H9 (cell line): ENCODE measurements around the gene BRSK2. TPM values are rescaled to one million over a fixed set of nuclear protein-coding genes. Genes with fewer than 3 reads are reported as not detected.
"Not testable (repeated sequence)": the region's sequence is repeated elsewhere in the genome, so short reads cannot be mapped to it uniquely, and the experiment has no call there.

Source experiments
- DNase-seq: peaks from one replicate; pipeline ENCODE4 v3.0.0-alpha.2; 2017
- H2AFZ ChIP-seq: one replicate; pipeline ENCODE4 v1.6.1; 2013; ENCODE audit warnings: mild to moderate bottlenecking, low read length, control low read depth, moderate library complexity
- H2AK5ac ChIP-seq: 2 replicates; pipeline ENCODE4 v1.6.1; 2013; ENCODE audit warnings: low read length, control low read depth, mixed read lengths; ENCODE audit not compliant: insufficient read length
- H2BK120ac ChIP-seq: one replicate; pipeline ENCODE4 v1.6.1; 2013; ENCODE audit warnings: low read depth, mild to moderate bottlenecking, low read length, control low read depth, inconsistent platforms; ENCODE audit not compliant: poor library complexity, severe bottlenecking
- H2BK12ac ChIP-seq: 2 replicates; pipeline ENCODE4 v1.6.1; 2013; ENCODE audit warnings: low read length, control low read depth, mixed read lengths, low read depth; ENCODE audit not compliant: insufficient read length
- H2BK15ac ChIP-seq: 2 replicates; pipeline ENCODE4 v1.6.1; 2013; ENCODE audit warnings: low read depth, low read length, control low read depth
- H2BK20ac ChIP-seq: one replicate; pipeline ENCODE4 v1.6.1; 2013; ENCODE audit warnings: low read depth, mild to moderate bottlenecking, low read length, control low read depth, inconsistent platforms; ENCODE audit not compliant: poor library complexity, severe bottlenecking
- H2BK5ac ChIP-seq: 2 replicates; pipeline ENCODE4 v1.6.1; 2013; ENCODE audit warnings: low read length, control low read depth, mixed read lengths; ENCODE audit not compliant: insufficient read length
- H3K14ac ChIP-seq: 2 replicates; pipeline ENCODE4 v1.6.1; 2013; ENCODE audit warnings: low read length, control low read depth; ENCODE audit not compliant: insufficient read depth
- H3K18ac ChIP-seq: 2 replicates; pipeline ENCODE4 v1.6.1; 2013; ENCODE audit warnings: low read depth, mild to moderate bottlenecking, mixed read lengths, low read length, control low read depth; ENCODE audit not compliant: insufficient read length
- H3K23ac ChIP-seq: 2 replicates; pipeline ENCODE4 v1.6.1; 2013; ENCODE audit warnings: low read length, control low read depth, mixed read lengths, low read depth; ENCODE audit not compliant: insufficient read length
- H3K23me2 ChIP-seq: 2 replicates; pipeline ENCODE4 v1.6.1; 2013; ENCODE audit warnings: low read depth, mild to moderate bottlenecking, mixed read lengths, low read length, control low read depth; ENCODE audit not compliant: insufficient read length, poor library complexity, severe bottlenecking
- H3K27ac ChIP-seq: 2 replicates; pipeline ENCODE4 v1.5.1; 2013; ENCODE audit warnings: low read length, control low read depth, mixed read lengths, low read depth; ENCODE audit not compliant: insufficient read length
- H3K27me3 ChIP-seq: 2 replicates; pipeline ENCODE4 v1.6.1; 2013; ENCODE audit warnings: low read length, control low read depth, inconsistent platforms; ENCODE audit not compliant: insufficient read depth
- H3K4ac ChIP-seq: 2 replicates; pipeline ENCODE4 v1.6.1; 2013; ENCODE audit warnings: low read depth, mild to moderate bottlenecking, control low read depth, inconsistent platforms, low read length, moderate library complexity
- H3K4me1 ChIP-seq: 2 replicates; pipeline ENCODE4 v1.6.1; 2013; ENCODE audit warnings: low read length, control low read depth, inconsistent platforms; ENCODE audit not compliant: insufficient read depth
- H3K4me2 ChIP-seq: 2 replicates; pipeline ENCODE4 v1.6.1; 2013; ENCODE audit warnings: low read length, control low read depth, mixed read lengths; ENCODE audit not compliant: insufficient read length, insufficient read depth
- H3K56ac ChIP-seq: 2 replicates; pipeline ENCODE4 v1.6.1; 2013; ENCODE audit warnings: low read depth, mild to moderate bottlenecking, mixed read lengths, low read length, control low read depth; ENCODE audit not compliant: insufficient read length
- H3K79me1 ChIP-seq: 2 replicates; pipeline ENCODE4 v1.6.1; 2013; ENCODE audit warnings: low read depth, mild to moderate bottlenecking, moderate library complexity, low read length, control low read depth, inconsistent platforms; ENCODE audit not compliant: insufficient read depth, poor library complexity, severe bottlenecking
- H3K79me2 ChIP-seq: 2 replicates; pipeline ENCODE4 v1.6.1; 2013; ENCODE audit warnings: low read length, control low read depth, inconsistent platforms; ENCODE audit not compliant: insufficient read depth
- H3K9ac ChIP-seq: 2 replicates; pipeline ENCODE4 v1.6.1; 2013; ENCODE audit warnings: low read length, control low read depth, mixed read lengths; ENCODE audit not compliant: insufficient read length; ENCODE audit errors: extremely low read depth
- H3K9me3 ChIP-seq: one replicate; pipeline ENCODE4 v1.6.1; 2013; ENCODE audit warnings: low read depth, low read length, inconsistent platforms; ENCODE audit not compliant: control insufficient read depth
- H3T11ph ChIP-seq: one replicate; pipeline ENCODE4 v1.6.1; 2013; ENCODE audit warnings: mild to moderate bottlenecking, low read length, control low read depth, inconsistent platforms
- H4K20me1 ChIP-seq: one replicate; pipeline ENCODE4 v1.6.1; 2013; ENCODE audit not compliant: control insufficient read depth, insufficient read length, insufficient read depth
- H4K5ac ChIP-seq: 2 replicates; pipeline ENCODE4 v1.6.1; 2013; ENCODE audit warnings: low read depth, mild to moderate bottlenecking, mixed read lengths, low read length, control low read depth; ENCODE audit not compliant: insufficient read length
- H4K8ac ChIP-seq: replicated peaks from 2 replicates; pipeline ENCODE4 v1.6.1; 2013; ENCODE audit warnings: low read length, control low read depth, mixed read lengths, low read depth; ENCODE audit not compliant: insufficient read length
- H4K91ac ChIP-seq: 2 replicates; pipeline ENCODE4 v1.6.1; 2013; ENCODE audit warnings: low read depth, mild to moderate bottlenecking, moderate library complexity, mixed read lengths, low read length, control low read depth; ENCODE audit not compliant: insufficient read length
- H3K27ac Mint-ChIP-seq, 3 experiments: 2 replicates in 2 of 3; 3 replicates in 1 of 3; pipeline ENCODE4 v1.8.0; 2020 to 2021; ENCODE audit warnings: mixed read lengths in 3 of 3, mild to moderate bottlenecking in 1 of 3, moderate library complexity in 1 of 3
- H3K27me3 Mint-ChIP-seq: 2 replicates; pipeline ENCODE4 v1.8.0; 2021; ENCODE audit warnings: low read depth, mild to moderate bottlenecking, moderate library complexity, mixed read lengths
- H3K36me3 Mint-ChIP-seq, 3 experiments: 2 replicates in 2 of 3; 3 replicates in 1 of 3; pipeline ENCODE4 v1.8.0; 2020 to 2021; ENCODE audit warnings: low read depth in 3 of 3, mixed read lengths in 3 of 3; ENCODE audit not compliant: insufficient read depth in 1 of 3
- H3K4me1 Mint-ChIP-seq, 2 experiments: 2 replicates each; pipeline ENCODE4 v1.8.0; 2020; ENCODE audit warnings: mixed read lengths in 2 of 2
- H3K4me3 Mint-ChIP-seq, 2 experiments: 2 replicates in 1 of 2; 3 replicates in 1 of 2; pipeline ENCODE4 v1.8.0; 2020 to 2021; ENCODE audit warnings: mild to moderate bottlenecking in 2 of 2, mixed read lengths in 2 of 2, moderate library complexity in 1 of 2
- H3K9me3 Mint-ChIP-seq, 2 experiments: 2 replicates in 1 of 2; 3 replicates in 1 of 2; pipeline ENCODE4 v1.8.0; 2020; ENCODE audit warnings: mild to moderate bottlenecking in 2 of 2, mixed read lengths in 2 of 2, moderate library complexity in 1 of 2
- WGBS: extraction: QIAGEN DNeasy Blood & Tissue Kit; methylation state at CpG from one replicate; pipeline ENCODE4 v1.1.7; 2013; ENCODE audit warnings: missing lambda C conversion rate, low lambda C conversion rate, mixed read lengths; ENCODE audit not compliant: insufficient read length; ENCODE audit errors: extremely low coverage; 5-methylcytosine and 5-hydroxymethylcytosine counted together
- total RNA-seq: library from RNA; stranded (reverse); gene quantifications from 2 replicates; pipeline ENCODE4 v1.2.1, GENCODE V29; 2021
- TF ChIP-seq, protein P1 (sequence below): fragments of 200-600 bp; sonication (generic); conservative IDR thresholded peaks from 3 replicates; pipeline ENCODE4 v1.8.0; 2021; ENCODE audit warnings: antibody characterized with exemption, mild to moderate bottlenecking

Gene BRSK2
- total RNA-seq, 1 experiment from 2014 or later: 28.4 TPM

DNA sequence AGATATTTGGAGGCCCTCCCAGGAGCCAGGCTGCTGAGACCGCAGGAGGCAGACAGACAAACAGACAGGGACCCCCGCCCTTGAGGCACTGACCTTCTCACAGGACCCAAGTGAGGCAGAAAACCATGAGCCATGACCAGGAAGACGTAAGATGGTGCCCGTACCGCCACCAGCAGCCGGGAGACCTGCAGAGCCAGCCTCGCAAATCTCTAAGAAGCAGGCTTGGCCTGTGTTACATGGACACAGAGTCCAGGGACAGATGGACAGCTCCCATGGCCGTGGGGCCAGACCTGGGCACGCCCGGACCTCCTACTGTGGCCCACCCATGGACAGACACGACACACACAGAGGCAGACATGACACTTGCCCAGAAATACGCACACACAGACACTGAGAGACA, 49.6 kb upstream of the BRSK2 start:
- Histone ChIP-seq H3K27me3 (peaks cover 9% of the 10 kb centered on the region; the same call in 1 of the 2 replicates), H2AK5ac (no peak overlapping the region), H3K18ac (no peak overlapping the region), H3K23ac (no peak overlapping the region), H3K4ac (no peak overlapping the region), H3K56ac (peak overlapping the region; percentile 44), H3K79me2 (no peaks in the 10 kb centered on the region), H3K23me2 (peaks cover 7% of the 10 kb centered on the region), H2BK12ac (no peak overlapping the region), H2BK15ac (no peak overlapping the region), H3K9me3 (no peaks in the 10 kb centered on the region), H3K79me1 (no peaks in the 10 kb centered on the region), H3K14ac (no peak overlapping the region; the same call in 1 of the 2 replicates), H4K5ac (no peak overlapping the region), H4K91ac (no peak overlapping the region), H2BK20ac (no peak overlapping the region), H4K20me1 (no peaks in the 10 kb centered on the region), H3T11ph (no peak overlapping the region), H3K4me1 (no peaks in the 10 kb centered on the region), H3K4me2 (no peak overlapping the region), H3K27ac (no peak overlapping the region), H4K8ac (no peak overlapping the region), H2BK5ac (no peak overlapping the region), H2AFZ (no peak overlapping the region), H2BK120ac (no peak overlapping the region), H3K9ac (no peak overlapping the region)
- peaks cover 5 to 7% of the 10 kb centered on the region in 2 experiments; a peak in 3 of 4 replicates for H3K4me1 Mint-ChIP-seq
- TF ChIP-seq, protein P1, sequence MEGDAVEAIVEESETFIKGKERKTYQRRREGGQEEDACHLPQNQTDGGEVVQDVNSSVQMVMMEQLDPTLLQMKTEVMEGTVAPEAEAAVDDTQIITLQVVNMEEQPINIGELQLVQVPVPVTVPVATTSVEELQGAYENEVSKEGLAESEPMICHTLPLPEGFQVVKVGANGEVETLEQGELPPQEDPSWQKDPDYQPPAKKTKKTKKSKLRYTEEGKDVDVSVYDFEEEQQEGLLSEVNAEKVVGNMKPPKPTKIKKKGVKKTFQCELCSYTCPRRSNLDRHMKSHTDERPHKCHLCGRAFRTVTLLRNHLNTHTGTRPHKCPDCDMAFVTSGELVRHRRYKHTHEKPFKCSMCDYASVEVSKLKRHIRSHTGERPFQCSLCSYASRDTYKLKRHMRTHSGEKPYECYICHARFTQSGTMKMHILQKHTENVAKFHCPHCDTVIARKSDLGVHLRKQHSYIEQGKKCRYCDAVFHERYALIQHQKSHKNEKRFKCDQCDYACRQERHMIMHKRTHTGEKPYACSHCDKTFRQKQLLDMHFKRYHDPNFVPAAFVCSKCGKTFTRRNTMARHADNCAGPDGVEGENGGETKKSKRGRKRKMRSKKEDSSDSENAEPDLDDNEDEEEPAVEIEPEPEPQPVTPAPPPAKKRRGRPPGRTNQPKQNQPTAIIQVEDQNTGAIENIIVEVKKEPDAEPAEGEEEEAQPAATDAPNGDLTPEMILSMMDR: no peak
- peak; percentile 21 for DNase-seq
- no peak overlapping the region for H3K27ac Mint-ChIP-seq
- no CpG with 5 or more reads among the region's 12 CpGs for WGBS
- no peak overlapping the region for H3K4me3 Mint-ChIP-seq
- peaks cover 5 to 14% of the 10 kb centered on the region in 2 experiments for H3K9me3 Mint-ChIP-seq
- H3K36me3 Mint-ChIP-seq: peaks cover 0 to 5% (median 3%) of the 10 kb centered on the region in 3 experiments; a peak in 6 of 7 replicates
- peaks cover 25% of the 10 kb centered on the region for H3K27me3 Mint-ChIP-seq

DNA sequence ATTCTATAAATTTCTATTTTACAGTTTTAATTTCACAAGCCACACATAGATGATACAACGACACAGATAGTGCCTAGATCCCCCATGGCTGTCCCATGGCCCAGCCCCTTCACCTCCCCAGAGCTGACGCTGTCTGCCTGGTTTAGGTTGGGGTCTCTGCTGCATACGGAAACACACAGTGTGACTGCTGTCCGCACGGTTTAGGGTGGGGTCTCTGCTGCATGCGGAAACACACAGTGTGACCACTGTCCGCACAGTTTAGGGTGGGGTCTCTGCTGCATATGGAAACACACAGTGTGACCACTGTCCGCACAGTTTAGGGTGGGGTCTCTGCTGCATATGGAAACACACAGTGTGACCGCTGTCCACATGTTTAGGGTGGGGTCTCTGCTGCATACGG, 48.5 kb upstream of the BRSK2 start:
- not testable (repeated sequence) for H3K4me1 Mint-ChIP-seq

More for the DNA sequence above, 48.5 kb upstream of the BRSK2 start:
- not testable (repeated sequence) for H3K4me1 ChIP-seq, H3K27ac ChIP-seq, H4K8ac ChIP-seq, H3K27me3 ChIP-seq, H2BK12ac ChIP-seq, H3K4ac ChIP-seq, H3K18ac ChIP-seq, H3K79me2 ChIP-seq, H3K56ac ChIP-seq, H3K4me3 Mint-ChIP-seq, H3K27ac Mint-ChIP-seq, H3K9me3 ChIP-seq, H3K79me1 ChIP-seq, H2BK120ac ChIP-seq, H3K36me3 Mint-ChIP-seq, H3T11ph ChIP-seq, H3K4me2 ChIP-seq, H3K14ac ChIP-seq, H3K9me3 Mint-ChIP-seq, H2AK5ac ChIP-seq, DNase-seq, H3K23me2 ChIP-seq, H4K5ac ChIP-seq, H2BK15ac ChIP-seq, H4K20me1 ChIP-seq, H3K9ac ChIP-seq, H2BK5ac ChIP-seq, H2AFZ ChIP-seq, H2BK20ac ChIP-seq, H4K91ac ChIP-seq, H3K23ac ChIP-seq
- WGBS: no CpG with 5 or more reads among the region's 10 CpGs
- H3K27me3 Mint-ChIP-seq: peaks cover 17% of the 10 kb centered on the region
